ENCODE results near the gene EXOC3. TPM values are rescaled to one million over a fixed set of nuclear protein-coding genes. Genes with fewer than 3 reads are reported as not detected.

Gene EXOC3
- polyA plus RNA-seq, 4 donors: 49.2 to 60.5 (median 52.5) TPM

GRCh38 chr5:436641-436975 lies 6.4 kb upstream of the EXOC3 start:
- no peak for DNase-seq (ENCODE audit: low read depth in 4 of 4, low spot score in 3 of 4)

- no peak for DNase-seq (ENCODE audit: low read depth in 4 of 4, low spot score in 3 of 4)
These were observed 5.7 kb upstream of the EXOC3 start for GRCh38 chr5:437281-437771.

GRCh38 chr5:438481-438981 lies 4.4 kb upstream of the EXOC3 start:
- no peak for DNase-seq (ENCODE audit: low read depth in 4 of 4, low spot score in 3 of 4)

- DNase-seq (ENCODE audit: low read depth in 4 of 4, low spot score in 3 of 4): no peak
These were observed 3.8 kb upstream of the EXOC3 start for GRCh38 chr5:439181-439580.

- no peak for DNase-seq (ENCODE audit: low read depth in 4 of 4, low spot score in 3 of 4)
These were observed 3.3 kb upstream of the EXOC3 start for GRCh38 chr5:439636-440035.

- no peak for DNase-seq (ENCODE audit: low read depth in 4 of 4, low spot score in 3 of 4)
These were observed 2.4 kb upstream of the EXOC3 start for GRCh38 chr5:440401-441201.

GRCh38 chr5:441996-442334 lies 1.0 kb upstream of the EXOC3 start:
- DNase-seq (ENCODE audit: low read depth in 4 of 4, low spot score in 3 of 4): no peak

- no peak for DNase-seq (ENCODE audit: low read depth in 4 of 4, low spot score in 3 of 4)
These were observed 519 bp downstream of the EXOC3 start for GRCh38 chr5:443239-444151.

GRCh38 chr5:444226-444625 lies 1.2 kb downstream of the EXOC3 start:
- no peak for DNase-seq (ENCODE audit: low read depth in 4 of 4, low spot score in 3 of 4)

GRCh38 chr5:445591-445990 lies 2.6 kb downstream of the EXOC3 start:
- DNase-seq (ENCODE audit: low read depth in 4 of 4, low spot score in 3 of 4): no peak

- no peak for DNase-seq (ENCODE audit: low read depth in 4 of 4, low spot score in 3 of 4)
These were observed 3.3 kb downstream of the EXOC3 start for GRCh38 chr5:446066-446882.

GRCh38 chr5:446883-447263 lies 3.9 kb downstream of the EXOC3 start:
- DNase-seq (ENCODE audit: low read depth in 4 of 4, low spot score in 3 of 4): no peak

GRCh38 chr5:447501-447900 lies 4.5 kb downstream of the EXOC3 start:
- DNase-seq (ENCODE audit: low read depth in 4 of 4, low spot score in 3 of 4): no peak

GRCh38 chr5:448061-448765 lies 5.2 kb downstream of the EXOC3 start:
- DNase-seq (ENCODE audit: low read depth in 4 of 4, low spot score in 3 of 4): no peak

- no peak for DNase-seq (ENCODE audit: low read depth in 4 of 4, low spot score in 3 of 4)
These were observed 5.8 kb downstream of the EXOC3 start for GRCh38 chr5:448766-449090.

- no peak for DNase-seq (ENCODE audit: low read depth in 4 of 4, low spot score in 3 of 4)
These were observed 6.2 kb downstream of the EXOC3 start for GRCh38 chr5:449151-449550.

- no peak for DNase-seq (ENCODE audit: low read depth in 4 of 4, low spot score in 3 of 4)
These were observed 8.8 kb downstream of the EXOC3 start for GRCh38 chr5:451587-452458.

- no peak for DNase-seq (ENCODE audit: low read depth in 4 of 4, low spot score in 3 of 4)
These were observed 10.2 kb downstream of the EXOC3 start for GRCh38 chr5:452978-453710.
